Measurements from ENCODE around the gene P2RY12.

Gene P2RY12

DNA sequence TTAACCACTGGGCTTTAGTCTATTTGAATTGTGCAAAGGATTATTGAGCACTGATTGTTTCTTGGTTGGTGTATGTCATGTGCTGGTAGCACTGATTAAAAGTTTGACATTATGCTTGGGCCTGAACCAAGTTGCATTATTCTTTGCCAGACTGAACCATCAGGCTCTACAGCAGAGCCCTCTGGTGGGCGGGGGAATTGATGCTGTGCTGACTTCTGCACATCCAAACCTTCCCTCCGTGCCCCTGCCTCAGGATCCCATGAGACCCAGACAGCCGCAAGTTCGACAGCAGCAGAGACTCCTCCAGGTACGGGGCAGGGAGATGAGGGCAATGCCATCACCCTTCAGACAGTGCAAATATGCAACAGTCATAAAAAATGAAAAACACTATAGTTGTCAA is 28.4 kb upstream of the P2RY12 start:
- no peaks in the 10 kb centered on the region for H3K9me3 ChIP-seq (ENCODE audit: control insufficient read depth, low read length)
- no peak overlapping the region for H3K4me3 ChIP-seq (ENCODE audit: low read length)
- no peaks in the 10 kb centered on the region for H3K27me3 ChIP-seq (replicated peaks; ENCODE audit: control insufficient read depth, insufficient read depth, low read length)
- no peaks in the 10 kb centered on the region for H3K36me3 ChIP-seq (ENCODE audit: control insufficient read depth, insufficient read depth, low read length, severe bottlenecking)
- no peak for DNase-seq (ENCODE audit: low read depth)
- no peak overlapping the region for H3K9ac ChIP-seq (ENCODE audit: low read length)
- no peaks in the 10 kb centered on the region for H3K4me1 ChIP-seq (ENCODE audit: control insufficient read depth, insufficient read depth, low read length)

GRCh38 chr3:151410891-151411559 is 26.5 kb upstream of the P2RY12 start:
- H3K4me3 ChIP-seq (ENCODE audit: low read length) = no peak overlapping the region
- no peaks in the 10 kb centered on the region for H3K27me3 ChIP-seq (replicated peaks; ENCODE audit: control insufficient read depth, insufficient read depth, low read length)
- H3K9ac ChIP-seq (ENCODE audit: low read length) = no peak overlapping the region
- no peaks in the 10 kb centered on the region for H3K36me3 ChIP-seq (ENCODE audit: control insufficient read depth, insufficient read depth, low read length, severe bottlenecking)
- H3K4me1 ChIP-seq (ENCODE audit: control insufficient read depth, insufficient read depth, low read length) = no peaks in the 10 kb centered on the region
- no peaks in the 10 kb centered on the region for H3K9me3 ChIP-seq (ENCODE audit: control insufficient read depth, low read length)
- peak; percentile 31 for DNase-seq (ENCODE audit: low read depth)

DNA sequence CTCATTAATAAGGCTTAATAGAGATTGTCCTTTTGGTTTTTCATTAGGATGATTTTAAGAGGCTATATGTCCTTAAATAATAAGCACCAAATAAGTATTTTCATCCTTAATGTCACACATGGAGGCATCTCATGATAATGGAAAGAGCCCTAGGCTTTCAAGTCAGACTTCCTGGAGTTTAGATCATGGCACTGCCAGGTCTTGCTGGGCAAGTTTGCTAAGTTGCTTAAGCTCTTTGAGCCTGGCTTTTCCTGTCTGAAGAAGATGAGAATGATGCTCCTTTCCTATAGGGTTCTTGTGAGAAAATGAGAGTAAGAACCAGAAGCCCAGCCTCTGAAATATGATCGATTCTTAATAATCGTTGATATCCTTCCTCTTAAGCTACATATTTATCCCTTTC is 23.4 kb upstream of the P2RY12 start:
- Histone ChIP-seq H3K9me3 (ENCODE audit: control insufficient read depth, low read length) (no peaks in the 10 kb centered on the region), H3K36me3 (ENCODE audit: control insufficient read depth, insufficient read depth, low read length, severe bottlenecking) (no peaks in the 10 kb centered on the region), H3K4me3 (ENCODE audit: low read length) (no peak overlapping the region), H3K9ac (ENCODE audit: low read length) (no peak overlapping the region), H3K4me1 (ENCODE audit: control insufficient read depth, insufficient read depth, low read length) (peaks cover 15% of the 10 kb centered on the region), H3K27me3 (replicated peaks; ENCODE audit: control insufficient read depth, insufficient read depth, low read length) (no peaks in the 10 kb centered on the region)
- no peak for DNase-seq (ENCODE audit: low read depth)

- H3K36me3 ChIP-seq (ENCODE audit: control insufficient read depth, insufficient read depth, low read length, severe bottlenecking) = no peaks in the 10 kb centered on the region
- H3K9me3 ChIP-seq (ENCODE audit: control insufficient read depth, low read length) = no peaks in the 10 kb centered on the region
- DNase-seq (ENCODE audit: low read depth) = peak; percentile 28
- no peaks in the 10 kb centered on the region for H3K27me3 ChIP-seq (replicated peaks; ENCODE audit: control insufficient read depth, insufficient read depth, low read length)
- no peak overlapping the region for H3K9ac ChIP-seq (ENCODE audit: low read length)
- H3K4me3 ChIP-seq (ENCODE audit: low read length) = no peak overlapping the region
- H3K4me1 ChIP-seq (ENCODE audit: control insufficient read depth, insufficient read depth, low read length) = peaks cover 15% of the 10 kb centered on the region
Measured at GRCh38 chr3:151404316-151404715, 19.8 kb upstream of the P2RY12 start.

- peak; percentile 29 for DNase-seq (ENCODE audit: low read depth)
- Histone ChIP-seq H3K9me3 (ENCODE audit: control insufficient read depth, low read length) (no peaks in the 10 kb centered on the region), H3K4me1 (ENCODE audit: control insufficient read depth, insufficient read depth, low read length) (peaks cover 15% of the 10 kb centered on the region), H3K36me3 (ENCODE audit: control insufficient read depth, insufficient read depth, low read length, severe bottlenecking) (no peaks in the 10 kb centered on the region), H3K4me3 (ENCODE audit: low read length) (no peak overlapping the region), H3K27me3 (replicated peaks; ENCODE audit: control insufficient read depth, insufficient read depth, low read length) (no peaks in the 10 kb centered on the region), H3K9ac (ENCODE audit: low read length) (no peak overlapping the region)
Measured at GRCh38 chr3:151403246-151403645, 18.7 kb upstream of the P2RY12 start.

GRCh38 chr3:151402349-151402748 is 17.8 kb upstream of the P2RY12 start:
- no peak overlapping the region for H3K9ac ChIP-seq (ENCODE audit: low read length)
- no peaks in the 10 kb centered on the region for H3K27me3 ChIP-seq (replicated peaks; ENCODE audit: control insufficient read depth, insufficient read depth, low read length)
- H3K4me3 ChIP-seq (ENCODE audit: low read length) = no peak overlapping the region
- no peaks in the 10 kb centered on the region for H3K9me3 ChIP-seq (ENCODE audit: control insufficient read depth, low read length)
- peaks cover 15% of the 10 kb centered on the region for H3K4me1 ChIP-seq (ENCODE audit: control insufficient read depth, insufficient read depth, low read length)
- no peaks in the 10 kb centered on the region for H3K36me3 ChIP-seq (ENCODE audit: control insufficient read depth, insufficient read depth, low read length, severe bottlenecking)
- DNase-seq (ENCODE audit: low read depth) = no peak

- Histone ChIP-seq H3K36me3 (ENCODE audit: control insufficient read depth, insufficient read depth, low read length, severe bottlenecking) (no peaks in the 10 kb centered on the region), H3K9me3 (ENCODE audit: control insufficient read depth, low read length) (no peaks in the 10 kb centered on the region), H3K27me3 (replicated peaks; ENCODE audit: control insufficient read depth, insufficient read depth, low read length) (no peaks in the 10 kb centered on the region), H3K4me3 (ENCODE audit: low read length) (no peak overlapping the region), H3K9ac (ENCODE audit: low read length) (no peak overlapping the region), H3K4me1 (ENCODE audit: control insufficient read depth, insufficient read depth, low read length) (peaks cover 15% of the 10 kb centered on the region)
- no peak for DNase-seq (ENCODE audit: low read depth)
Measured at GRCh38 chr3:151400341-151400740, 15.8 kb upstream of the P2RY12 start.

GRCh38 chr3:151398895-151399294 is 14.3 kb upstream of the P2RY12 start:
- Histone ChIP-seq H3K9me3 (ENCODE audit: control insufficient read depth, low read length) (no peaks in the 10 kb centered on the region), H3K36me3 (ENCODE audit: control insufficient read depth, insufficient read depth, low read length, severe bottlenecking) (no peaks in the 10 kb centered on the region), H3K27me3 (replicated peaks; ENCODE audit: control insufficient read depth, insufficient read depth, low read length) (no peaks in the 10 kb centered on the region), H3K4me3 (ENCODE audit: low read length) (no peak overlapping the region), H3K4me1 (ENCODE audit: control insufficient read depth, insufficient read depth, low read length) (peaks cover 10% of the 10 kb centered on the region), H3K9ac (ENCODE audit: low read length) (no peak overlapping the region)
- no peak for DNase-seq (ENCODE audit: low read depth)

GRCh38 chr3:151395806-151396205 is 11.3 kb upstream of the P2RY12 start:
- Histone ChIP-seq H3K9me3 (ENCODE audit: control insufficient read depth, low read length) (no peaks in the 10 kb centered on the region), H3K4me3 (ENCODE audit: low read length) (no peak overlapping the region), H3K36me3 (ENCODE audit: control insufficient read depth, insufficient read depth, low read length, severe bottlenecking) (no peaks in the 10 kb centered on the region), H3K4me1 (ENCODE audit: control insufficient read depth, insufficient read depth, low read length) (peaks cover 7% of the 10 kb centered on the region), H3K27me3 (replicated peaks; ENCODE audit: control insufficient read depth, insufficient read depth, low read length) (no peaks in the 10 kb centered on the region), H3K9ac (ENCODE audit: low read length) (no peak overlapping the region)
- no peak for DNase-seq (ENCODE audit: low read depth)

- Histone ChIP-seq H3K4me3 (ENCODE audit: low read length) (no peak overlapping the region), H3K27me3 (replicated peaks; ENCODE audit: control insufficient read depth, insufficient read depth, low read length) (no peaks in the 10 kb centered on the region), H3K36me3 (ENCODE audit: control insufficient read depth, insufficient read depth, low read length, severe bottlenecking) (no peaks in the 10 kb centered on the region), H3K9me3 (ENCODE audit: control insufficient read depth, low read length) (no peaks in the 10 kb centered on the region), H3K9ac (ENCODE audit: low read length) (no peak overlapping the region), H3K4me1 (ENCODE audit: control insufficient read depth, insufficient read depth, low read length) (peaks cover 7% of the 10 kb centered on the region)
- no peak for DNase-seq (ENCODE audit: low read depth)
Measured at GRCh38 chr3:151394611-151395010, 10.1 kb upstream of the P2RY12 start.

GRCh38 chr3:151393941-151394340 is 9.4 kb upstream of the P2RY12 start:
- no peaks in the 10 kb centered on the region for H3K27me3 ChIP-seq (replicated peaks; ENCODE audit: control insufficient read depth, insufficient read depth, low read length)
- H3K36me3 ChIP-seq (ENCODE audit: control insufficient read depth, insufficient read depth, low read length, severe bottlenecking) = no peaks in the 10 kb centered on the region
- peak; percentile 62 for DNase-seq (ENCODE audit: low read depth)
- H3K4me1 ChIP-seq (ENCODE audit: control insufficient read depth, insufficient read depth, low read length) = peaks cover 7% of the 10 kb centered on the region
- H3K9me3 ChIP-seq (ENCODE audit: control insufficient read depth, low read length) = no peaks in the 10 kb centered on the region
- H3K9ac ChIP-seq (ENCODE audit: low read length) = no peak overlapping the region
- H3K4me3 ChIP-seq (ENCODE audit: low read length) = no peak overlapping the region

Measured in adipocyte (in vitro differentiated cells).